Activated CD4-positive, alpha-beta T cell treated with anti-CD3 and anti-CD28 coated beads, Interleukin-10, Interleukin-2, amounts not matched to agents 100 ng/mL and 50 ng/mL, durations not matched to agents 16 hours and 8 hours (primary cell): ENCODE data around the gene ACSL6.

Experiments used
- DNase-seq: peaks from one replicate; pipeline ENCODE4 v3.0.0-alpha.2; 2020

ACSL6 gene

GRCh38 chr5:132044207-132044606, 32.7 kb upstream of the ACSL6 start:
- no peak for DNase-seq

GRCh38 chr5:132037353-132037752, 25.9 kb upstream of the ACSL6 start:
- no peak for DNase-seq

GRCh38 chr5:132033122-132033521, 21.7 kb upstream of the ACSL6 start:
- no peak for DNase-seq

- no peak for DNase-seq
Measured at GRCh38 chr5:132032196-132032595, 20.7 kb upstream of the ACSL6 start.

GRCh38 chr5:132030610-132031009, 19.2 kb upstream of the ACSL6 start:
- DNase-seq, result no peak

- DNase-seq, result no peak
Measured at GRCh38 chr5:132029609-132030330, 18.3 kb upstream of the ACSL6 start.

GRCh38 chr5:132027027-132027426, 15.6 kb upstream of the ACSL6 start:
- no peak for DNase-seq

- DNase-seq, result peak; percentile 69
Measured at GRCh38 chr5:132026516-132027008, 15.1 kb upstream of the ACSL6 start.

- no peak for DNase-seq
Measured at GRCh38 chr5:132025403-132025971, 14.0 kb upstream of the ACSL6 start.

- no peak for DNase-seq
Measured at GRCh38 chr5:132024789-132025402, 13.4 kb upstream of the ACSL6 start.

GRCh38 chr5:132024117-132024435, 12.6 kb upstream of the ACSL6 start:
- no peak for DNase-seq

- DNase-seq, result no peak
Measured at GRCh38 chr5:132023258-132024116, 12.0 kb upstream of the ACSL6 start.

- DNase-seq, result no peak
Measured at GRCh38 chr5:132022737-132023136, 11.3 kb upstream of the ACSL6 start.

- DNase-seq, result no peak
Measured at GRCh38 chr5:132021654-132022053, 10.2 kb upstream of the ACSL6 start.

- DNase-seq, result peak; percentile 17
Measured at GRCh38 chr5:132020568-132021339, 9.3 kb upstream of the ACSL6 start.

GRCh38 chr5:132019857-132020555, 8.5 kb upstream of the ACSL6 start:
- DNase-seq, result peak; percentile 94

GRCh38 chr5:132019337-132019736, 7.9 kb upstream of the ACSL6 start:
- DNase-seq, result no peak

GRCh38 chr5:132017738-132018625, 6.5 kb upstream of the ACSL6 start:
- no peak for DNase-seq

- no peak for DNase-seq
Measured at GRCh38 chr5:132017316-132017715, 5.9 kb upstream of the ACSL6 start.

GRCh38 chr5:132016721-132017250, 5.3 kb upstream of the ACSL6 start:
- no peak for DNase-seq

GRCh38 chr5:132013711-132014110, 2.3 kb upstream of the ACSL6 start:
- no peak for DNase-seq
